HG02852 (cell line): ENCODE measurements around the gene LIPC.
"Not testable (repeated sequence)": the region's sequence is repeated elsewhere in the genome, so short reads cannot be mapped to it uniquely, and the experiment has no call there.

Source experiments
- ATAC-seq: cut with Tn5 transposase; IDR thresholded peaks from one replicate; pipeline ENCODE4 v1.9.1; 2021; ENCODE audit warnings: mild to moderate bottlenecking, moderate library complexity; ENCODE audit not compliant: unreplicated experiment

The LIPC gene

DNA sequence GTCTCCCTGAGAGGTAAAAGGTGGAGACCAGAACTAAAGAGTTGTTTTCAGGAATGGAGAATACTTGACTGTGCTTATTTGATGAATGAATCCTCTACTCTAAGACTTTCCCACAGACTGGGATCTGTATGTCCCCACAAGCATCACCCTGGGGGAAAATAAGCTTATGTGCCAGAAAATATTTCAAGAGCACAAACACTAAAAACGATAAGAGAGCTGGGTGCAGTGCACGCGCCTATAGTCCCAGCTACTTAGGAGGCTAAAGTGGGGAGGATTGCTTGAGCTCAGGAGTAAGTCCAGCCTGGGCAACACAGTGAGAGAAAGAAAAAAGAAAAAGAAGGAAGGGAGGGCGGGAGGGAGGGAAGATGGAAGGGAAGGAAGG is 167.0 kb downstream of the LIPC start:
- ATAC-seq: no peak

DNA sequence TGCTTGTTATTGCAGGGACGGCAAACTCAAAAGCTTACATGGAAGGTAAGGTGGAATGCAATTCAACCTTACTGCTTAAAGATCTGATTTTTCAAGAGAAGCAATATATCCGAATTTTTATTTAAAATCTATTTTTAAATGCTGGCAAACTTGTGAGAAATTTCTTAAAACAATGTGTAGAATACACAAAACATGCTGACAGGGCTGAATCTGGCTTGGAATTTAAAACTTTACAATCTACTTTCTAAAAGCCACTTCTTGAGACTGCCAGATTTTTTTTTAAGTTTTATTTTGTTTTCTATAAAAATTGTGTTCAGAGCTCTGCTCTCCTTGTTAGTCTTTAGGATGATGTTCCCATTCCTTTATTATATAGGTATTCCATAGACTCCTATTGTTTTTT is 171.0 kb downstream of the LIPC start:
- no peak for ATAC-seq

DNA sequence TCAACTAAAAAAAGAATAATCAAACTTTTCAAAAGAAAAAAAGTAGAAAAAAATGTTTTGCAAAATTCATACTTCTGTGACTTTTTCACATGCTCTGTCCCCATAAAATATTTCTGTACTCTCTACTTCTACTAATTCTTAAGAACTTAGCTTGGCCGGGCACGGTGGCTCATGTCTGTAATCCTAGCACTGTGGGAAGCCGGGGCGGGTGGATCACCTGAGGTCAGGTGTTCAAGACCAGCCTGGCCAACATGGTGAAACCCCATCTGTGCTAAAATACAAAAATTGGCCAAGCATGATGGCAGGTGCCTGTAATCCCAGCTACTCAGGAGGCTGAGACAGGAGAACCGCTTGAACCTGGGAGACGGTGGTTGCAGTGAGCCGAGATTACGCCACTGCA is 172.1 kb downstream of the LIPC start:
- not testable (repeated sequence) for ATAC-seq

DNA sequence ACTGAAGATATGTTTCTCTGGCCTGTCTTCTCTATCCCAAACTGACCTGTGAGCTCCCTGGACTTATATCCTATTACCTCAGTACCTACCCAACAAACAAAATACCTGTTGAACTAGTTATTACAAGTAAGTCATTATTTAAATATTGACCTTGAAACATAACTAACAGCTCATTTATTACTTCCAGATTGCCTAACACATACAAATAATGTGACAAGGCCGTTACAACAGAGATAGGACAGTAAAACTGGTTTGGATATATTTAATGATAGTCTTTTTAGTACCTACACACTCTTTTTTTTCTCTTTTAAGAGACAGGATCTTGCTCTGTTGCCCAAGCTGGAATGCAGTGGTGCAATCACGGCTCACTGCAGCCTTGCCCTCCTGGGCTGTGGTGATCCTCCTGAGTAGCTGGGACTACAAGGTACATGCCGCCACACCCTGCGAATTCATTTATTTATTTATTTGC is 172.7 kb downstream of the LIPC start:
- ATAC-seq: no peak

DNA sequence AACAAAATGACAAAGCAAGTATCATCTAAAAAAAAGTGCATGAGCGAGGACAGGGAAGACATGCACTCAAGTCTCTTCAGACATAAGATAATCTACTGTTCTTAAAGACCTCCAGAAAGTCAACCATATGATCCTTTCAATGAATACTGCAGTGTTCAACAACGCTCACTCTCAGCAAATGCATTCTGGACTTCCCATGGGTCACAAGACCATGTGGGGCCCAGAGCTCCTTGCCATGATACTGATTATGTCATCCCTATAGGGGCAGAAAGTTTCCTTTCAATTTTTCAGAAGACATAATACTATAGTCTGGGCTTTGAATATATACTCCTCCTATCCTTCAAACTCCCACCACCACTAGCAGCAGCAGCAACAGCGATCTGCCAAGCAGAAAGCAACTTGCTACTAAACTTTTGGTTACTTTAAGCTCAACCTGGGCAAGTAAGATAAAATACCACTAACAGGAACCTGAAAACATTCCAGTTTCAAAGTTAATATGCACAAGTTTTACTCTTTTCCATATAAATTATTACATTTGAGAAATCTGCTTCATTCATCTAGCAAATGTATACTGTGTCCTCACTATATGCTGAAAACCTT is 174.2 kb downstream of the LIPC start:
- ATAC-seq: no peak

DNA sequence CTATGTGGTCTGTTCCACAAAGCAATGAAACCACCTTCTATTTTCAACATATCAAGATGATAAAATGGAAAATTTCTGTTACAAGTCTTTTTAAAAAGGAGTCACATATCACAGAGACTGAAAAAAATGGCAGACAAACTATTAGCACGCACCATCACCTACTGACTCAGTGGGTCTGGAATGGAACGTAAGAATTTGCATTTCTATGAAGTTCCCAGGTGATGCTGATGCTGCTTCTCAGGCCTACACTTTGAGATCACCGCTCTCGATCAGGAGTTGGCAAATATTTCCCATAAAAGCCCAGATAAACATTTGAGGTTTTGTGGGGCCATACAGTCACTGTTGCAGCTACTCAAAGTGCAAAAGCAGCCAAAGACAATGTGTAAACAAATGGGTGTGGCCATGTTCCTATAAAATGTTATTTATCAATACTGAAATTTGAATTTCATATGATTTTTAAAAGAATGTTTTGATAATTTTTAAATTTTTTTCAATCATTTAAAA is 174.8 kb downstream of the LIPC start:
- ATAC-seq: no peak

DNA sequence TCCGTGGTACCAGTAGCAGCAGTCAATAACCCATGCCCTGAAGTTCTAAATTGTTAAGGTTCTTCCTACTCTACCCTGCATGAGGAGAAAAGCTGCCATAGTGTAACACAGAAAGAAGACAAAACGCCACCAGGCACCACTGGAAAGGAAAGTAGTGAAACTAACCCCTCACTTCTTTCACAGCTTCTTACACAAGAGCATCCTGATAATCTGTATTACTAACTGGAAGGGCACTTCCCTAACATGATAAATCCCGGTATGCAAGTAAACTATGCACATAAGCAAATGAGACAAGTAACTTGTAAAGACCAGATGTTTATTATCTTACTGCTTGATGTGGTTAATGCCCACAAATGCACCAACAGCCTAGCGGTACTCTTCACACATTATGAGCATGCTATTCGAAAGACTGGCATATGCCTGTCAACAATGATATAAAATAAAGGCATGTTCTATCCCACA is 176.4 kb downstream of the LIPC start:
- no peak for ATAC-seq

- ATAC-seq: no peak
Observed at GRCh38 chr15:58608711-58609110, 176.9 kb downstream of the LIPC start.

- ATAC-seq: no peak
Observed at GRCh38 chr15:58611731-58612676, 180.2 kb downstream of the LIPC start.

DNA sequence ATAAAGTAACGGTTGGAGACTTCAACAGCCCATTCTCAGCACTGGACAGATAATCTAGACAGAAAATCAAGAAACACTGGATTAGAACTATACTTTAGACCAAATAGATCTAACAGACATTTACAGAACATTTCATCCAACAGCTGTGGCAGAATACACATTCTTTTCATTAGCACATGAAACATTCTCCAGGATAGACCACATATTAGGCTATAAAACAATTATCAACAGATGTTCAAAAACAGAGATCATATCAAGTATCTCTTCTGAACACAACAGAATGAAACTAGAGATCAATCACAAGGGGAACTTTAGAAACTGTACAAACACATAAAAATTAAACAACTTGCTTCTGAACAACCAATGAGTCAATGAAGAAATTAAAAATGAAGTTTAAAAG is 184.4 kb downstream of the LIPC start:
- no peak for ATAC-seq
